ENCODE data around the gene AMDHD2. TPM values are rescaled to one million over a fixed set of nuclear protein-coding genes. Genes with fewer than 3 reads are reported as not detected.

Gene AMDHD2
- total and polyA plus RNA-seq, 2 of the 8 experiments (the other 6 are each of a cell fraction or from before 2014, with no cell fraction given), result 43.0 to 54.6 TPM

- Histone ChIP-seq H2BK15ac (ENCODE audit: low read length) (no peak overlapping the region), H2AFZ (ENCODE audit: low read length) (no peak overlapping the region), H3K4ac (replicated peaks; ENCODE audit: insufficient read length, low read depth, low read length) (no peak overlapping the region), H3K23me2 (ENCODE audit: low read depth, low read length) (no peaks in the 10 kb centered on the region), H3K27me3 (replicated peaks in 1 of 4; ENCODE audit: control insufficient read depth in 3 of 4, extremely low read depth in 1 of 4, insufficient read depth in 3 of 4, low read length in 3 of 4) (no peaks in the 10 kb centered on the region; a peak in 1 of 7 replicates), H3K14ac (ENCODE audit: insufficient read length) (no peak overlapping the region), H3K4me1 (replicated peaks in 1 of 4; ENCODE audit: control insufficient read depth in 3 of 4, insufficient read depth in 4 of 4, low read length in 3 of 4) (peaks cover 0 to 3% (median 0%) of the 10 kb centered on the region in 4 experiments; a peak in 1 of 7 replicates), H3K36me3 (ENCODE audit: control insufficient read depth in 2 of 4, insufficient read depth in 4 of 4, low read length in 3 of 4) (no peaks in the 10 kb centered on the region), H3K4me3 (ENCODE audit: extremely low read depth in 1 of 4, insufficient read depth in 2 of 4, low read depth in 3 of 4, low read length in 4 of 4) (no peak overlapping the region), H4K5ac (ENCODE audit: insufficient read length, low read depth, low read length) (no peak overlapping the region), H3K9ac (replicated peaks in 1 of 4; ENCODE audit: extremely low read depth in 1 of 4, low read depth in 3 of 4, low read length in 3 of 4) (no peak overlapping the region), H3K18ac (ENCODE audit: extremely low read depth, low read length) (no peak overlapping the region), H4K8ac (ENCODE audit: extremely low read depth, insufficient read depth, low read length) (no peak overlapping the region), H3K23ac (ENCODE audit: insufficient read length) (no peak overlapping the region), H3K79me1 (ENCODE audit: low read depth, low read length) (peaks cover 17% of the 10 kb centered on the region), H3K56ac (replicated peaks; ENCODE audit: insufficient read length, low read depth, low read length) (no peak overlapping the region), H3K4me2 (ENCODE audit: insufficient read depth in 1 of 2, low read depth in 2 of 2, low read length in 2 of 2) (no peak overlapping the region), H2BK120ac (replicated peaks; ENCODE audit: low read depth, low read length) (no peak overlapping the region), H4K20me1 (replicated peaks in 1 of 2; ENCODE audit: control insufficient read depth in 1 of 2, insufficient read depth in 2 of 2, low read length in 2 of 2) (peaks cover 0 to 15% of the 10 kb centered on the region in 2 experiments), H3K27ac (ENCODE audit: low read depth, low read length) (no peak overlapping the region), H2AK5ac (ENCODE audit: low read depth, low read length) (no peak overlapping the region), H2BK12ac (ENCODE audit: low read depth, low read length) (no peak overlapping the region), H2BK5ac (ENCODE audit: low read depth, low read length) (no peak overlapping the region), H3K79me2 (ENCODE audit: control insufficient read depth in 1 of 2, insufficient read depth in 2 of 2, low read length in 2 of 2) (peaks cover 0 to 2% of the 10 kb centered on the region in 2 experiments; a peak in 1 of 4 replicates), H3K9me3 (ENCODE audit: insufficient read depth in 2 of 2, low read depth in 1 of 2, low read length in 1 of 2) (no peaks in the 10 kb centered on the region), H4K91ac (replicated peaks; ENCODE audit: insufficient read length, low read length) (no peak overlapping the region), H2BK20ac (ENCODE audit: low read length) (no peak overlapping the region)
- CTCF ChIA-PET (ENCODE audit: partially characterized antibody), result interaction anchor here (0.6 to 3.6 kb wide), 9 partner anchors 10 to 346 kb away, joined by 3 to 32 read pairs (median 3); partner anchors contain the start of genes ATP6V0C and TBC1D24
- 92% methylated on average over 31 of the region's 33 CpGs; no CpG with 5 or more reads in 1 of the 2 experiments for WGBS, 2 experiments (ENCODE audit: extremely low coverage in 1 of 2, insufficient coverage in 1 of 2, insufficient read length in 1 of 2, insufficient replicate concordance in 2 of 2, low coverage in 1 of 2, low lambda C conversion rate in 2 of 2, missing lambda C conversion rate in 1 of 2)
- DNase-seq (ENCODE audit: low read depth in 1 of 2, low spot score in 2 of 2), result no peak
- FAIRE-seq, result no peak
- POLR2A ChIA-PET (ENCODE audit: partially characterized antibody), result interaction anchor here (0.8 to 1.7 kb wide), 4 partner anchors 15 to 117 kb away, joined by 3 to 4 read pairs (median 4); partner anchors contain the start of genes AMDHD2, NTN3 and TEDC2
- no peak for TF ChIP-seq SIRT6 (IDR thresholded peaks at IDR 0.05; ENCODE audit: low read length)
- TF ChIP-seq CTBP2 (IDR thresholded peaks at IDR 0.05; ENCODE audit: borderline replicate concordance, insufficient read depth, insufficient read length, low read length), result no peak
- no peak for TF ChIP-seq SAP30 (IDR thresholded peaks at IDR 0.05; ENCODE audit: insufficient read depth, insufficient replicate concordance, low read length)
- no peak for TF ChIP-seq CHD2 (IDR thresholded peaks at IDR 0.05; ENCODE audit: low read length)
- no peak for TF ChIP-seq EGR1 (IDR thresholded peaks at IDR 0.05; ENCODE audit: borderline replicate concordance, low read depth, low read length)
- no peak for TF ChIP-seq TAF7 (optimal IDR thresholded peaks at IDR 0.05; ENCODE audit: borderline replicate concordance, low read depth, low read length)
- TF ChIP-seq KDM4A (IDR thresholded peaks at IDR 0.05; ENCODE audit: low read depth, low read length, severe bottlenecking), result no peak
Measured at GRCh38 chr16:2485811-2486507, 34.2 kb upstream of the AMDHD2 start.

Measured in H1 (cell line).